Endothelial cell of umbilical vein (primary cell): ENCODE measurements around the gene CHD5. TPM values are rescaled to one million over a fixed set of nuclear protein-coding genes. Genes with fewer than 3 reads are reported as not detected.

ENCODE experiments used
- BruUV-seq: library from RNA; stranded (reverse); fragments of 400-500 nt; replicated peaks from 2 replicates; lab custom pipeline; 2021; lab: Mats Ljungman, UMichigan
- CTCF ChIA-PET: fragments of 300-600, 350-600 bp; sonication (Branson Sonifier 250); formaldehyde crosslinking; loops from one replicate; lab custom pipeline; 2021; ENCODE audit warnings: antibody characterized with exemption, inconsistent platforms; lab: Charles Lee
- POLR2A ChIA-PET: fragments of 300-600, 350-600 bp; sonication (Branson Sonifier 250); formaldehyde crosslinking; loops from one replicate; lab custom pipeline; 2021; ENCODE audit warnings: antibody characterized with exemption, inconsistent platforms; lab: Charles Lee
- DNase-seq: peaks from one replicate; pipeline ENCODE4 v3.0.0-alpha.2; 2011; ENCODE audit warnings: low read depth, low spot score
- FAIRE-seq: peaks from 2 replicates; lab custom pipeline; 2011; peaks lifted over from hg19 to GRCh38; lab: Jason Lieb, UNC
- H2AFZ ChIP-seq: 2 replicates; pipeline ENCODE4 v1.6.0; 2012; ENCODE audit warnings: low read depth, low read length, control low read depth, inconsistent platforms
- H3K27ac ChIP-seq: 2 replicates; pipeline ENCODE4 v1.5.1; 2011; ENCODE audit warnings: low read depth, mild to moderate bottlenecking, control low read depth, low read length, moderate library complexity; ENCODE audit not compliant: insufficient read depth
- H3K27me3 ChIP-seq, 2 experiments: 2 replicates each; pipeline versions ENCODE4 v1.6.0 to v1.6.1; 2011; ENCODE audit warnings: low read length in 2 of 2, mixed read lengths in 1 of 2; ENCODE audit not compliant: control insufficient read depth in 2 of 2, insufficient read depth in 2 of 2
- H3K36me3 ChIP-seq, 2 experiments: 2 replicates in 1 of 2; 3 replicates in 1 of 2; pipeline ENCODE4 v1.5.1; 2011; ENCODE audit warnings: low read length in 2 of 2, mild to moderate bottlenecking in 1 of 2, moderate library complexity in 1 of 2; ENCODE audit not compliant: control insufficient read depth in 2 of 2, insufficient read depth in 2 of 2; ENCODE audit errors: extremely low read depth in 1 of 2
- H3K4me1 ChIP-seq: 3 replicates; pipeline ENCODE4 v1.5.1; 2011; ENCODE audit warnings: mild to moderate bottlenecking, low read length; ENCODE audit not compliant: control insufficient read depth, insufficient read depth; ENCODE audit errors: extremely low read depth
- H3K4me2 ChIP-seq: 2 replicates; pipeline ENCODE4 v1.6.1; 2011; ENCODE audit warnings: low read length, control low read depth, mixed read lengths; ENCODE audit not compliant: insufficient read depth
- H3K4me3 ChIP-seq, 3 experiments: fragments of 200-600 bp in 1 of 3; sonication (generic), shearing (Covaris generic) in 1 of 3; replicated peaks in 1 of 3; 2 replicates each; pipeline ENCODE4 v1.5.1; 2011 to 2016; ENCODE audit warnings: control low read depth in 3 of 3, low read length in 3 of 3, mild to moderate bottlenecking in 2 of 3, inconsistent platforms in 1 of 3, low read depth in 1 of 3, moderate library complexity in 1 of 3; ENCODE audit not compliant: insufficient read depth in 1 of 3
- H3K79me2 ChIP-seq: 2 replicates; pipeline ENCODE4 v1.6.0; 2012; ENCODE audit warnings: low read length, inconsistent platforms; ENCODE audit not compliant: control insufficient read depth, insufficient read depth
- H3K9ac ChIP-seq: replicated peaks from 2 replicates; pipeline ENCODE3; 2011; ENCODE audit warnings: low read length, control low read depth; ENCODE audit not compliant: insufficient read depth; ENCODE audit errors: extremely low read depth
- H3K9me1 ChIP-seq: replicated peaks from 3 replicates; pipeline ENCODE4 v1.6.0; 2011; ENCODE audit warnings: mild to moderate bottlenecking, low read length; ENCODE audit not compliant: control insufficient read depth, insufficient read depth; ENCODE audit errors: extremely low read depth
- H3K9me3 ChIP-seq: replicated peaks from 2 replicates; pipeline ENCODE4 v1.5.1; 2012; ENCODE audit warnings: low read length, inconsistent platforms; ENCODE audit not compliant: control insufficient read depth, insufficient read depth
- H4K20me1 ChIP-seq: replicated peaks from 2 replicates; pipeline ENCODE3; 2011; ENCODE audit warnings: mild to moderate bottlenecking, low read length; ENCODE audit not compliant: control insufficient read depth, insufficient read depth; ENCODE audit errors: extremely low read depth
- CTCF ChIP-seq, 2 donors: IDR thresholded peaks; 1 replicate in 1 of 2; 2 replicates in 1 of 2; pipeline ENCODE4 v1.5.1; 2011; ENCODE audit warnings: low read length in 2 of 2, mild to moderate bottlenecking in 2 of 2, moderate library complexity in 2 of 2, control low read depth in 1 of 2, inconsistent platforms in 1 of 2, low read depth in 1 of 2; ENCODE audit not compliant: insufficient read depth in 1 of 2; ENCODE audit errors: extremely low read depth in 1 of 2
- EZH2 ChIP-seq: IDR thresholded peaks from 2 replicates; pipeline ENCODE4 v1.6.1; 2012; ENCODE audit warnings: borderline replicate concordance, low read depth, mild to moderate bottlenecking, moderate library complexity, low read length, inconsistent platforms; ENCODE audit not compliant: severe bottlenecking
- FOS ChIP-seq: IDR thresholded peaks from 2 replicates; pipeline ENCODE4 v1.6.1; 2011; ENCODE audit warnings: mild to moderate bottlenecking, low read length, moderate library complexity, borderline replicate concordance; ENCODE audit not compliant: insufficient read depth
- GATA2 ChIP-seq: IDR thresholded peaks from 2 replicates; pipeline ENCODE4 v1.7.0; 2011; ENCODE audit warnings: low read depth, mild to moderate bottlenecking, moderate library complexity, mixed read lengths, low read length; ENCODE audit not compliant: insufficient read length, insufficient read depth
- JUN ChIP-seq: IDR thresholded peaks from 2 replicates; pipeline ENCODE4 v1.6.1; 2011; ENCODE audit warnings: borderline replicate concordance, low read depth; ENCODE audit not compliant: insufficient read length, insufficient read depth
- MAX ChIP-seq: IDR thresholded peaks from 2 replicates; pipeline ENCODE4 v1.6.1; 2011; ENCODE audit not compliant: insufficient read depth, insufficient read length
- MYC ChIP-seq: IDR thresholded peaks from one replicate; pipeline ENCODE4 v1.6.1; 2011; ENCODE audit warnings: mild to moderate bottlenecking, low read depth, low read length
- POLR2A ChIP-seq: IDR thresholded peaks from 2 replicates; pipeline ENCODE4 v1.6.1; 2012; ENCODE audit warnings: low read depth, mild to moderate bottlenecking, control low read depth, low read length
- POLR2AphosphoS5 ChIP-seq: IDR thresholded peaks from 2 replicates; pipeline ENCODE4 v1.6.1; 2012; ENCODE audit warnings: low read depth, mild to moderate bottlenecking, control low read depth, low read length, moderate library complexity; ENCODE audit not compliant: insufficient read depth
- dilution Hi-C: fragments of 300-500 bp; cut with MboI; formaldehyde crosslinking; loops from one replicate; pipeline ENCODE4 v1.15.0; 2019; ENCODE audit warnings: low sequenced_read_pairs; ENCODE audit not compliant: extremely low pct_ligation_motif_present
- intact Hi-C: fragments of 100-400 bp; cut with micrococcal nuclease; formaldehyde crosslinking; loops from one replicate; pipeline ENCODE4 v1.10.0; 2022
- polyA plus RNA-seq, 4 experiments: library from polyadenylated mRNA; depleted of rRNA in 3 of 4; stranded (reverse) in 3 of 4; unstranded in 1 of 4; fragments of >200 nt; gene quantifications; 2 replicates each; pipeline versions ENCODE4 v1.2.1 to v1.2.3, GENCODE V29; 2011 to 2012; ENCODE audit warnings: missing spikeins in 1 of 4
- total RNA-seq: library from RNA; stranded (reverse); gene quantifications from 2 replicates; pipeline ENCODE4 v1.2.3, GENCODE V29; 2021

CHD5 gene
- total and polyA plus RNA-seq, 2 donors (not counting 3 experiments of a cell fraction or from before 2014, with no cell fraction given): 0.04 to 0.11 TPM

DNA sequence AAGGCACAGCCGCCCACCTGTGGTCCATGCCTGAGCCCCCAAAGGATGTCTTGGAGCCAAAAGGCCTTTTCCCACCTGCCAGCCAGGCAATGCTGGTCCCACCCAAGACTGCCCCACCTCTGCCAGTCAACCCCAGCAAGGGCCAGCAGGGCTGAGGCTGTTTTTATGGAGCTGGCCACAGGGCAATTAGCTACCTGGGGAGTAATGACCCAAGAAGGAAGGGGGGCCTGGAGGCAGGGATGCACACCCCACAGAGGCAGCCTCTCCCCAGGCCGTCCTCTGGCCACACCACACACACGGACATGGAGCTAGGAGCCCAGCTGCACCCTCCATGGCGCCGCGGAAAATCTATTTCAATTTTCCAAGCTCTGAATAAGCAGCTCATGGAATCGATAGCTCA lies 27.2 kb downstream of the CHD5 start:
- POLR2A ChIA-PET: no interaction called here
- no peak for FAIRE-seq
- intact Hi-C loops: no loop called here

More for the DNA sequence above, 27.2 kb downstream of the CHD5 start:
- no peaks in the 10 kb centered on the region for H3K9me3 ChIP-seq
- H3K9me1 ChIP-seq: no peaks in the 10 kb centered on the region
- H3K4me1 ChIP-seq: no peaks in the 10 kb centered on the region
- dilution Hi-C loops: no loop called here
- no peaks in the 10 kb centered on the region for H3K79me2 ChIP-seq
- no peak overlapping the region for H3K9ac ChIP-seq
- no peak for DNase-seq
- H3K4me2 ChIP-seq: no peak overlapping the region
- H3K27me3 ChIP-seq: peaks cover 0 to 2% of the 10 kb centered on the region in 2 experiments
- CTCF ChIA-PET: interaction anchor here (0.9 kb wide), 1 partner anchor 119 kb away, joined by 3 read pairs; no protein-coding TSS in a partner anchor
- no peaks in the 10 kb centered on the region for H3K36me3 ChIP-seq
- no TSS peak for BruUV-seq
- no peak overlapping the region for H2AFZ ChIP-seq
- no peak overlapping the region for H3K4me3 ChIP-seq
- H3K27ac ChIP-seq: no peak overlapping the region
- no peaks in the 10 kb centered on the region for H4K20me1 ChIP-seq
- TF ChIP-seq CTCF (IDR thresholded peaks at IDR 0.05; ENCODE audit: extremely low read depth in 1 of 2, insufficient read depth in 1 of 2, low read depth in 1 of 2, low read length in 2 of 2) (no peak), GATA2 (no peak), POLR2A (no peak), EZH2 (no peak), MAX (no peak), POLR2AphosphoS5 (no peak), FOS (no peak), MYC (no peak), JUN (no peak)
